Fibroblast of lung (primary cell): ENCODE data around the gene MMP15. TPM values are rescaled to one million over a fixed set of nuclear protein-coding genes. Genes with fewer than 3 reads are reported as not detected.

ENCODE experiments used
- DNase-seq, 2 donors: peaks; one replicate each; pipeline versions ENCODE4 v3.0.0 to v3.0.0-alpha.2; 2010; ENCODE audit warnings: low read depth in 2 of 2
- H2AFZ ChIP-seq: 2 replicates; pipeline ENCODE4 v1.5.1; 2012; ENCODE audit warnings: low read length, control low read depth, inconsistent platforms
- H3K27ac ChIP-seq: 2 replicates; pipeline ENCODE4 v1.5.1; 2011; ENCODE audit warnings: low read length, control low read depth; ENCODE audit not compliant: insufficient read depth
- H3K27me3 ChIP-seq: 2 replicates; pipeline ENCODE4 v1.5.1; 2011; ENCODE audit warnings: mild to moderate bottlenecking, low read length; ENCODE audit not compliant: control insufficient read depth, insufficient read depth
- H3K36me3 ChIP-seq: 2 replicates; pipeline ENCODE4 v1.5.1; 2011; ENCODE audit warnings: low read length; ENCODE audit not compliant: control insufficient read depth, insufficient read depth
- H3K4me1 ChIP-seq: 2 replicates; pipeline ENCODE4 v1.5.1; 2011; ENCODE audit warnings: low read length; ENCODE audit not compliant: control insufficient read depth, insufficient read depth; ENCODE audit errors: extremely low read depth
- H3K4me2 ChIP-seq: 2 replicates; pipeline ENCODE4 v1.5.1; 2011; ENCODE audit warnings: low read length, control low read depth; ENCODE audit not compliant: insufficient read depth; ENCODE audit errors: extremely low read depth
- H3K4me3 ChIP-seq, 4 experiments: fragments of 200-600 bp in 1 of 4; sonication (generic) in 1 of 4; replicated peaks in 1 of 4; 2 replicates each; pipeline ENCODE4 v1.5.1; 2011 to 2016; ENCODE audit warnings: low read length in 4 of 4, low read depth in 3 of 4, mild to moderate bottlenecking in 3 of 4, control low read depth in 2 of 4, inconsistent platforms in 1 of 4, mixed read lengths in 1 of 4; ENCODE audit not compliant: insufficient read depth in 1 of 4; ENCODE audit errors: control extremely low read depth in 1 of 4
- H3K79me2 ChIP-seq: 2 replicates; pipeline ENCODE4 v1.5.1; 2012; ENCODE audit warnings: mild to moderate bottlenecking, low read length, inconsistent platforms; ENCODE audit not compliant: control insufficient read depth, insufficient read depth
- H3K9ac ChIP-seq: 2 replicates; pipeline ENCODE4 v1.5.1; 2011; ENCODE audit warnings: mild to moderate bottlenecking, low read length, control low read depth; ENCODE audit not compliant: insufficient read depth
- H3K9me3 ChIP-seq: 2 replicates; pipeline ENCODE4 v1.5.1; 2012; ENCODE audit warnings: low read depth, low read length; ENCODE audit not compliant: control insufficient read depth, insufficient read depth
- H4K20me1 ChIP-seq: 2 replicates; pipeline ENCODE4 v1.5.1; 2011; ENCODE audit warnings: low read length; ENCODE audit not compliant: control insufficient read depth, insufficient read depth; ENCODE audit errors: extremely low read depth
- EZH2 ChIP-seq: IDR thresholded peaks from 2 replicates; pipeline ENCODE4 v1.5.1; 2012; ENCODE audit warnings: low read length, control low read depth, mild to moderate bottlenecking; ENCODE audit errors: missing control alignments
- polyA plus RNA-seq, 2 donors: library from polyadenylated mRNA; depleted of rRNA in 1 of 2; stranded (reverse) in 1 of 2; unstranded in 1 of 2; fragments of >200 nt; gene quantifications; 2 replicates each; pipeline ENCODE4 v1.2.1, GENCODE V29; 2011 to 2012; ENCODE audit warnings: missing spikeins in 1 of 2
- total RNA-seq: library from RNA; depleted of rRNA; stranded (reverse); fragments of >200 nt; gene quantifications from 2 replicates; pipeline ENCODE4 v1.2.1, GENCODE V29; 2014
- TF ChIP-seq, protein P1 (sequence below), 2 donors: IDR thresholded peaks in 1 of 2; conservative IDR thresholded peaks in 1 of 2; 1 replicate in 1 of 2; 2 replicates in 1 of 2; pipeline ENCODE4 v1.5.1; 2011 to 2012; ENCODE audit warnings: low read length in 2 of 2, control low read depth in 1 of 2, inconsistent platforms in 1 of 2, low read depth in 1 of 2, mild to moderate bottlenecking in 1 of 2

MMP15 gene
- total and polyA plus RNA-seq, 2 donors (not counting 1 experiment from before 2014, with no cell fraction given), result 0.74 to 6.4 TPM

GRCh38 chr16:58054289-58054688, 28.7 kb downstream of the MMP15 start:
- Histone ChIP-seq H3K9ac (no peak overlapping the region), H4K20me1 (no peaks in the 10 kb centered on the region), H3K27ac (no peak overlapping the region), H3K27me3 (peaks cover 8% of the 10 kb centered on the region), H3K4me2 (no peak overlapping the region), H3K9me3 (no peaks in the 10 kb centered on the region), H3K36me3 (no peaks in the 10 kb centered on the region), H3K79me2 (no peaks in the 10 kb centered on the region), H3K4me1 (no peaks in the 10 kb centered on the region), H2AFZ (no peak overlapping the region), H3K4me3 (no peak overlapping the region)
- TF ChIP-seq EZH2, result no peak
- TF ChIP-seq, protein P1, sequence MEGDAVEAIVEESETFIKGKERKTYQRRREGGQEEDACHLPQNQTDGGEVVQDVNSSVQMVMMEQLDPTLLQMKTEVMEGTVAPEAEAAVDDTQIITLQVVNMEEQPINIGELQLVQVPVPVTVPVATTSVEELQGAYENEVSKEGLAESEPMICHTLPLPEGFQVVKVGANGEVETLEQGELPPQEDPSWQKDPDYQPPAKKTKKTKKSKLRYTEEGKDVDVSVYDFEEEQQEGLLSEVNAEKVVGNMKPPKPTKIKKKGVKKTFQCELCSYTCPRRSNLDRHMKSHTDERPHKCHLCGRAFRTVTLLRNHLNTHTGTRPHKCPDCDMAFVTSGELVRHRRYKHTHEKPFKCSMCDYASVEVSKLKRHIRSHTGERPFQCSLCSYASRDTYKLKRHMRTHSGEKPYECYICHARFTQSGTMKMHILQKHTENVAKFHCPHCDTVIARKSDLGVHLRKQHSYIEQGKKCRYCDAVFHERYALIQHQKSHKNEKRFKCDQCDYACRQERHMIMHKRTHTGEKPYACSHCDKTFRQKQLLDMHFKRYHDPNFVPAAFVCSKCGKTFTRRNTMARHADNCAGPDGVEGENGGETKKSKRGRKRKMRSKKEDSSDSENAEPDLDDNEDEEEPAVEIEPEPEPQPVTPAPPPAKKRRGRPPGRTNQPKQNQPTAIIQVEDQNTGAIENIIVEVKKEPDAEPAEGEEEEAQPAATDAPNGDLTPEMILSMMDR (conservative IDR thresholded peaks at IDR 0.05 in 1 of 2, IDR thresholded peaks at IDR 0.05 in 1 of 2; ENCODE audit: low read depth in 1 of 2, low read length in 2 of 2), result no peak
- DNase-seq, result no peak

GRCh38 chr16:58056580-58056979, 31.0 kb downstream of the MMP15 start:
- H3K4me1 ChIP-seq, result no peaks in the 10 kb centered on the region
- no peak overlapping the region for H2AFZ ChIP-seq
- H3K27me3 ChIP-seq, result peaks cover 8% of the 10 kb centered on the region
- H3K4me2 ChIP-seq, result no peak overlapping the region
- H3K4me3 ChIP-seq, result no peak overlapping the region
- no peaks in the 10 kb centered on the region for H3K9me3 ChIP-seq
- no peaks in the 10 kb centered on the region for H4K20me1 ChIP-seq
- no peaks in the 10 kb centered on the region for H3K79me2 ChIP-seq
- TF ChIP-seq, protein P1 (conservative IDR thresholded peaks at IDR 0.05 in 1 of 2, IDR thresholded peaks at IDR 0.05 in 1 of 2; ENCODE audit: low read depth in 1 of 2, low read length in 2 of 2), result no peak
- no peak for TF ChIP-seq EZH2
- DNase-seq, result no peak
- no peak overlapping the region for H3K9ac ChIP-seq
- no peak overlapping the region for H3K27ac ChIP-seq
- no peaks in the 10 kb centered on the region for H3K36me3 ChIP-seq

DNA sequence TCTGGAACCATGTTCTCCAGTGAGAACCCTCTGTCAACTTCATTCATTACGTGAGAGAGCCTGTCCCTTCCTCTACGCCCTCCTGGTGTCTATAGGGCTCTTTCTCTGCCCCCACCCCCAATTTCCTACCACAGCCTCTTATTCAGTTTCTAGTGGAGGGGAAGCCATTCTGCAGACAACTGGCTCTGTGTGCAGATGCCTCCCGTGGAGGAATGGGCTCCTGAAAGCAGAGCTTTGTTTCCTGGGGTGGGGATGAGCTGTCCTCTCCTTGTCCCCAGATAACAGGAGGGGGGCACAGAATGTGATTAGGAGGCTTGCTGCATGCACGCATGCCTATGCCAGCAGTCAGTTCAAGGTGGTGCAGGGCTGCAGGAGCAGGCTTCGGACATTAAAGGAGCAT, 31.6 kb downstream of the MMP15 start:
- H3K79me2 ChIP-seq, result no peaks in the 10 kb centered on the region
- H3K4me2 ChIP-seq, result no peak overlapping the region
- H3K36me3 ChIP-seq, result no peaks in the 10 kb centered on the region
- H4K20me1 ChIP-seq, result no peaks in the 10 kb centered on the region
- TF ChIP-seq, protein P1 (conservative IDR thresholded peaks at IDR 0.05 in 1 of 2, IDR thresholded peaks at IDR 0.05 in 1 of 2; ENCODE audit: low read depth in 1 of 2, low read length in 2 of 2), result no peak
- no peak for TF ChIP-seq EZH2
- H3K4me1 ChIP-seq, result no peaks in the 10 kb centered on the region
- no peak overlapping the region for H3K9ac ChIP-seq
- peaks cover 8% of the 10 kb centered on the region for H3K27me3 ChIP-seq
- no peak for DNase-seq
- H2AFZ ChIP-seq, result no peak overlapping the region
- H3K4me3 ChIP-seq, result no peak overlapping the region
- H3K27ac ChIP-seq, result no peak overlapping the region
- no peaks in the 10 kb centered on the region for H3K9me3 ChIP-seq
